GM20000 (cell line): ENCODE measurements around the gene CRADD.

Experiments used
- DNase-seq: peaks from one replicate; pipeline ENCODE4 v3.0.0; 2012; ENCODE audit warnings: low spot score
- TF ChIP-seq, protein P1 (sequence below): IDR thresholded peaks from 2 replicates; pipeline ENCODE4 v1.5.1; 2012; ENCODE audit warnings: mild to moderate bottlenecking, control low read depth; ENCODE audit errors: extremely low read depth, missing control alignments

The CRADD gene

DNA sequence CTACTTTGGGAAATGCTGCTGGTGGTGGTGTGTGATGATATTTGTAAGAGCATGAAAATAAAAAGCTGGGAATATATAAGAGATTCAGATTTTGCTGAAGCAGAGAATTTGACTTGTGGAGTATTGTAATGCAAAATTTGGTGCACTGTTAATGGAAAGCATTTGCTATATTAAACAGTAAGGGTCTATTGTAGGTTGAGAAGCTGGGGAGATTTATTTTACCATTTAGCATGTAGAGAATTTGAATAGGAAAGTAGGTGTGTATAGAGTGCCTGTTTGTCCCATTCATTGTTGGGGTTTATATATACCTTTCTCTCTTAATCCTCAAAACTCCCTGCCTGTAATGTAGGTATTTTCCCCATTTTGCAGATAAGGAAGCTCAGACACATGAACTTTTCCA is 48.4 kb downstream of the CRADD start:
- TF ChIP-seq, protein P1, sequence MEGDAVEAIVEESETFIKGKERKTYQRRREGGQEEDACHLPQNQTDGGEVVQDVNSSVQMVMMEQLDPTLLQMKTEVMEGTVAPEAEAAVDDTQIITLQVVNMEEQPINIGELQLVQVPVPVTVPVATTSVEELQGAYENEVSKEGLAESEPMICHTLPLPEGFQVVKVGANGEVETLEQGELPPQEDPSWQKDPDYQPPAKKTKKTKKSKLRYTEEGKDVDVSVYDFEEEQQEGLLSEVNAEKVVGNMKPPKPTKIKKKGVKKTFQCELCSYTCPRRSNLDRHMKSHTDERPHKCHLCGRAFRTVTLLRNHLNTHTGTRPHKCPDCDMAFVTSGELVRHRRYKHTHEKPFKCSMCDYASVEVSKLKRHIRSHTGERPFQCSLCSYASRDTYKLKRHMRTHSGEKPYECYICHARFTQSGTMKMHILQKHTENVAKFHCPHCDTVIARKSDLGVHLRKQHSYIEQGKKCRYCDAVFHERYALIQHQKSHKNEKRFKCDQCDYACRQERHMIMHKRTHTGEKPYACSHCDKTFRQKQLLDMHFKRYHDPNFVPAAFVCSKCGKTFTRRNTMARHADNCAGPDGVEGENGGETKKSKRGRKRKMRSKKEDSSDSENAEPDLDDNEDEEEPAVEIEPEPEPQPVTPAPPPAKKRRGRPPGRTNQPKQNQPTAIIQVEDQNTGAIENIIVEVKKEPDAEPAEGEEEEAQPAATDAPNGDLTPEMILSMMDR, result no peak
- DNase-seq, result no peak

DNA sequence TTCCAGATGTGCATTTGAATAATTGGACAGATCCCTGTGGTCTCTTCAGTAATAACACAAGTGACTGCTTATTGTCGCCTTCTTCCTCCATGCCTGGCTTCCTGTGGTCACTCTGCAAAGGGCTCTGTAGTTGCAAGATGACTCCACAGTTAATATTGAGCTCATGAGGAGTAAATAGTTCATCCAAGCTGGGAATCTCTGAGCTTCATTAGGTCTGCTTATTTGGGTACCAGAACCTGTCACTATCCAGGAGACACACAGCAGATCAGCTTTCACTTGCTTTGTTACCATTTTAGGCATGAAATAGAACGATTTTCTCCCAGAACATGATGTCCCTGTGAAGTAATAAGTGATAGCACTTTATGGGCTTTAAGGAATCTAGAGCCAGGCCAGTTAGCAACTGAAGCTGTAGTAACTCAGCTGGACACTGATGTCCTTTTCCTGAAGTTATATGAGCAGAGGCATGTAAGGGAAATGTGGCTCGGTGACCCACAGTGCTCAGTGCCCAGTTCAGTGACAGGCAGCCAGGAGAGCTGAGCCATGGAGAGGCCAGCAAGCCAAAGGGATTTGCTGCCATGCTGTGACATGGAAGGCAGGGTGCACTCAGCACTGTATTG is 50.1 kb downstream of the CRADD start:
- TF ChIP-seq, protein P1, result no peak
- no peak for DNase-seq

DNA sequence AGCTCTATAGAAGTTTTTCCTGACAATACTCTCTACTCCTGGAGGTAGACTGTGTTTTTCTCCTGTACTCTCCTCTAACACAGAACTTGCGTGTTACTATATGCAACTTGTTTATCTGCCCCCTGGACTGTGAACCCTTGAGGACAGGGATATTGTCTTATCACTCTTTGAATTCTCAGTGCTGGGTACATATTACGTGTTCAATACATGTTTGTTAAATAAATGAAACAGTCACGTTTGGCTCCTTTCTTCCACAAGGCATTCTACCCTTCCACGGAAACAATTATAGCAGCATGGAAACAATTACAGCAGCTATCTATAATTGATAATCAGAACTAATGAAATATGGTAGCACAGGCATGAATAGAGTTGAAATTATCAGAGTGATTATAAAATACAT is 50.7 kb downstream of the CRADD start:
- TF ChIP-seq, protein P1, result no peak
- no peak for DNase-seq

DNA sequence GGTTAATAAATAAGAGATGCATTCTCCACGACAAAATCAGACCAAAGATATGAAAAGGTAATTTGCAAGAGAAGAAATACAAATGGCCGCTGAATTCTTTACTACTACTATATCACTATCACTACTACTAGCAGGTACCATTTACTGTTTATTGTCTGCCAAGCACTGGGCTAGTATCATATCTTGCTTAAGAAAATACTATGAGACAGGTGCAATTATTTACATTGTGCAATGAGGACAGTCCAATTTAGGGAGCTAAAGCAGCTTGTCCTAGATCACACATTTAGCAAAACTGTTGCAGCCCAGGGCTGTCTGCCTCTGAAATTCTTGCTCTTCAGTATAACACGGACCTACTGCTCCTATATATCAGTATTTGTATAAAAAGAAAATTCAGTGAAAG is 52.8 kb downstream of the CRADD start:
- no peak for DNase-seq
- TF ChIP-seq, protein P1, result no peak

DNA sequence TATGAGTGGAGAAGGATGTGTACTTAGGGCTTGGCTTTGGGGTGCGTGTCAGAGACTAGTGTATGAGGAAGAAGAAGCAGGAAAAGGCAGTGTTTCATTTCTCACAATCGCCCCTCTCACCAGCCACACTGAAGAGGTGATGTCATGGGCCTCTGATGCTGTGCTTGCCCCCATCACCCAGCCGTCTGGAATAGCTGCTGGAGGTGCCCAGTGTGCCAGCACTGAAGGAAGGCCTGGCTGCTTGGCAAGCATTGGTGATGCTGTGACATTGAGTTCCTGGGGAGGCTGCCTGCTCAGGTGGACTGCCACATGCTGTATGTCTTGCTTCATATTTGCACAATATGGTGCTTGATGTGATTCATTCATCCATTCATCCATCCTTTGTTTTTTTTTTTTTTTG is 56.2 kb downstream of the CRADD start:
- DNase-seq, result no peak
- TF ChIP-seq, protein P1, result no peak

DNA sequence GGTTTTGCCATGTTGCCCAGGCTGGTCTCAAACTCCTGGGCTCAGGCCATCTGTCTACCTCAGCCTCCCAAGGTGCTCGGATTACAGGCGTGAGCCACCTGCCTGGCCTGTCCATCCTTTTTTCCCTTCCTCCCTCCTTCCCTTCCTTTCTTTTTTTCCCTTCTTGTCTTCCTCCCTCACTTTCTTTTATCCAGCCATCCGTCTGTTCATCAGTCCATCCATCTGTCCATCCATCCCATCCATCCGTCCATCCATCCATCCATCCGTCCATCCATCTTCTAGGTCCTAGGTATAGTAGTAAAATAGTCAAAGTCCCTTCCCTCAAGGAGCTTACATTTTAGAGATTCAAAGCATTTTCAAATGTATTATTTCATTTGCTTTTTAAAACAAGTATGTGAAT is 56.8 kb downstream of the CRADD start:
- TF ChIP-seq, protein P1, result no peak
- DNase-seq, result no peak

DNA sequence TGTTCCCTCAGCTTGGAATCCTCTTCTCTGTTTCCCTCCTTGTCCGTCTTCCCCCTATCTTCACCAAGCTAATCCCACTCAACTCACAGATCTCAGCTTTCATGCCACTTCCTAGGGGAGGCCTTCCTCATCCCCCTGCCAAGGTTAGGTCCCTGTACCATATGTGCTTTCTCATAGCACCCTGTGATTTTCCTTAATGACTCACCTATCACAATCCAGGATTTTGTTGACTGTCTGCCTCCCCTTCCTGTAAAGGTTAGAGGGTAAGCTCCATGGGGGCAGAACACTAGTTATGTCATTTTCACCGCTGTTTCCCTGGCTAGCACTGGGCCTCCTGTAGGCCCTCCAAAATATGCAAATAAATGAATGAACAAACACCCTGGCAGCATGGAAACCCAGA is 57.6 kb downstream of the CRADD start:
- DNase-seq, result no peak
- TF ChIP-seq, protein P1, result no peak
